GM21526 (cell line): Measurements from ENCODE around the gene ACTA1.
A peak's percentile ranks its signal among the peaks of the same experiment; 100 is the strongest.
"Not testable (repeated sequence)": the region's sequence is repeated elsewhere in the genome, so short reads cannot be mapped to it uniquely, and the experiment has no call there.

Source experiments
- ATAC-seq: cut with Tn5 transposase; IDR thresholded peaks from one replicate; pipeline ENCODE4 v1.9.1; 2021; ENCODE audit warnings: moderate library complexity; ENCODE audit not compliant: unreplicated experiment, low FRiP score

Gene ACTA1

GRCh38 chr1:229434005-229434640 lies at the start of gene ACTA1:
ACTA1 (minus strand) TSS chr1:229434094; CDS start chr1:229433115, 979 bp downstream.
- ATAC-seq = no peak

GRCh38 chr1:229482511-229482910 lies 48.6 kb upstream of the ACTA1 start:
- ATAC-seq = no peak

GRCh38 chr1:229480495-229480894 lies 46.6 kb upstream of the ACTA1 start:
- no peak for ATAC-seq

GRCh38 chr1:229479660-229480399 lies 45.9 kb upstream of the ACTA1 start:
- ATAC-seq = peak; percentile 62

GRCh38 chr1:229478852-229479251 lies 45.0 kb upstream of the ACTA1 start:
- ATAC-seq = peak; percentile 82

- ATAC-seq = not testable (repeated sequence)
Measured at GRCh38 chr1:229475859-229476258, 42.0 kb upstream of the ACTA1 start.

- ATAC-seq = no peak
Measured at GRCh38 chr1:229474509-229474908, 40.6 kb upstream of the ACTA1 start.

- ATAC-seq = no peak
Measured at GRCh38 chr1:229471175-229471574, 37.3 kb upstream of the ACTA1 start.

- no peak for ATAC-seq
Measured at GRCh38 chr1:229470406-229471043, 36.6 kb upstream of the ACTA1 start.

- no peak for ATAC-seq
Measured at GRCh38 chr1:229466887-229467286, 33.0 kb upstream of the ACTA1 start.

GRCh38 chr1:229464672-229465071 lies 30.8 kb upstream of the ACTA1 start:
- ATAC-seq = no peak

- ATAC-seq = no peak
Measured at GRCh38 chr1:229461032-229461668, 27.3 kb upstream of the ACTA1 start.

GRCh38 chr1:229459815-229460214 lies 25.9 kb upstream of the ACTA1 start:
- ATAC-seq = no peak

- no peak for ATAC-seq
Measured at GRCh38 chr1:229457436-229457835, 23.5 kb upstream of the ACTA1 start.

GRCh38 chr1:229456016-229456415 lies 22.1 kb upstream of the ACTA1 start:
- ATAC-seq = no peak

- no peak for ATAC-seq
Measured at GRCh38 chr1:229454056-229454455, 20.2 kb upstream of the ACTA1 start.

GRCh38 chr1:229452956-229453801 lies 19.3 kb upstream of the ACTA1 start:
- ATAC-seq = no peak

- no peak for ATAC-seq
Measured at GRCh38 chr1:229448845-229449244, 15.0 kb upstream of the ACTA1 start.

- no peak for ATAC-seq
Measured at GRCh38 chr1:229448354-229448753, 14.5 kb upstream of the ACTA1 start.

- no peak for ATAC-seq
Measured at GRCh38 chr1:229447809-229448252, 13.9 kb upstream of the ACTA1 start.
